Measurements from ENCODE around the gene ALG12.
A peak's percentile ranks its signal among the peaks of the same experiment; 100 is the strongest.

Gene ALG12

GRCh38 chr22:49964136-49965090 is 46.2 kb upstream of the ALG12 start:
- H3K4me2 ChIP-seq: peak overlapping the region; percentile 96 to 100 (median 98)
- peaks cover 14 to 41% (median 32%) of the 10 kb centered on the region in 11 experiments for H3K36me3 ChIP-seq
- peak overlapping the region; percentile 50 to 95 (median 90); a peak in 20 of 22 replicates for H3K9ac ChIP-seq
- H3K4me3 ChIP-seq: peak overlapping the region in 8 of 10 experiments; percentile 84 to 98 (median 92); a peak in 12 of 20 replicates
- peaks cover 47 to 88% (median 66%) of the 10 kb centered on the region in 11 experiments for H4K20me1 ChIP-seq
- peaks cover 67 to 76% (median 72%) of the 10 kb centered on the region in 10 experiments for H3K4me1 ChIP-seq
- no peaks in the 10 kb centered on the region for H3K9me3 ChIP-seq (replicated peaks in 1 of 11)
- TF ChIP-seq Cebpa-rat (IDR thresholded peaks at IDR 0.05): no peak
- H3K27me3 ChIP-seq: no peaks in the 10 kb centered on the region
- H3K27ac ChIP-seq: peak overlapping the region in 7 of 11 experiments; percentile 30 to 97 (median 83); a peak in 7 of 22 replicates

GRCh38 chr22:49963647-49964026 is 45.4 kb upstream of the ALG12 start:
- H3K9ac ChIP-seq: peak overlapping the region; percentile 50 to 95 (median 90); a peak in 20 of 22 replicates
- peaks cover 72 to 82% (median 77%) of the 10 kb centered on the region in 10 experiments for H3K4me1 ChIP-seq
- no peaks in the 10 kb centered on the region for H3K9me3 ChIP-seq (replicated peaks in 1 of 11)
- H3K4me3 ChIP-seq: peak overlapping the region; percentile 78 to 98 (median 90)
- peaks cover 14 to 41% (median 32%) of the 10 kb centered on the region in 11 experiments for H3K36me3 ChIP-seq
- no peaks in the 10 kb centered on the region for H3K27me3 ChIP-seq
- H4K20me1 ChIP-seq: peaks cover 47 to 80% (median 64%) of the 10 kb centered on the region in 11 experiments
- no peak for TF ChIP-seq Cebpa-rat (IDR thresholded peaks at IDR 0.05)
- H3K27ac ChIP-seq: peak overlapping the region in 8 of 11 experiments; percentile 30 to 97 (median 68); a peak in 9 of 22 replicates
- H3K4me2 ChIP-seq: peak overlapping the region; percentile 96 to 100 (median 98)

- peaks cover 47 to 74% (median 64%) of the 10 kb centered on the region in 11 experiments for H4K20me1 ChIP-seq
- H3K36me3 ChIP-seq: peaks cover 14 to 41% (median 32%) of the 10 kb centered on the region in 11 experiments
- H3K4me3 ChIP-seq: peak overlapping the region; percentile 78 to 98 (median 90)
- H3K9me3 ChIP-seq (replicated peaks in 1 of 11): no peaks in the 10 kb centered on the region
- TF ChIP-seq Cebpa-rat (IDR thresholded peaks at IDR 0.05): no peak
- H3K27ac ChIP-seq: peak overlapping the region; percentile 14 to 97 (median 62); a peak in 18 of 22 replicates
- peak overlapping the region; percentile 96 to 100 (median 98) for H3K4me2 ChIP-seq
- H3K27me3 ChIP-seq: no peaks in the 10 kb centered on the region
- peaks cover 67 to 85% (median 77%) of the 10 kb centered on the region in 10 experiments for H3K4me1 ChIP-seq
- peak overlapping the region; percentile 50 to 95 (median 90); a peak in 21 of 22 replicates for H3K9ac ChIP-seq
Observed at GRCh38 chr22:49962751-49963646, 44.8 kb upstream of the ALG12 start.

GRCh38 chr22:49962012-49962750 is 43.9 kb upstream of the ALG12 start:
- peak overlapping the region; percentile 88 to 98 (median 97) for H3K27ac ChIP-seq
- H3K27me3 ChIP-seq: no peaks in the 10 kb centered on the region
- H3K4me2 ChIP-seq: peak overlapping the region; percentile 97 to 100 (median 98)
- H3K4me3 ChIP-seq: peak overlapping the region; percentile 78 to 98 (median 90)
- peak overlapping the region; percentile 81 to 95 (median 94) for H3K9ac ChIP-seq
- no peaks in the 10 kb centered on the region for H3K9me3 ChIP-seq (replicated peaks in 1 of 11)
- H3K36me3 ChIP-seq: peaks cover 14 to 41% (median 32%) of the 10 kb centered on the region in 11 experiments
- peaks cover 59 to 79% (median 69%) of the 10 kb centered on the region in 10 experiments for H3K4me1 ChIP-seq
- TF ChIP-seq Cebpa-rat (IDR thresholded peaks at IDR 0.05): no peak
- H4K20me1 ChIP-seq: peaks cover 47 to 65% (median 62%) of the 10 kb centered on the region in 11 experiments

GRCh38 chr22:49961601-49962011 is 43.4 kb upstream of the ALG12 start:
- Histone ChIP-seq H3K4me1 (peaks cover 53 to 79% (median 66%) of the 10 kb centered on the region in 10 experiments), H3K36me3 (peaks cover 14 to 41% (median 32%) of the 10 kb centered on the region in 11 experiments), H3K4me3 (peak overlapping the region; percentile 78 to 98 (median 90)), H3K9ac (peak overlapping the region; percentile 81 to 95 (median 94)), H3K27ac (peak overlapping the region; percentile 88 to 98 (median 97)), H3K4me2 (peak overlapping the region; percentile 79 to 100 (median 97)), H3K27me3 (no peaks in the 10 kb centered on the region), H3K9me3 (replicated peaks in 1 of 11) (no peaks in the 10 kb centered on the region), H4K20me1 (peaks cover 47 to 60% (median 58%) of the 10 kb centered on the region in 11 experiments)
- no peak for TF ChIP-seq Cebpa-rat (IDR thresholded peaks at IDR 0.05)

GRCh38 chr22:49961005-49961600 is 42.9 kb upstream of the ALG12 start:
- H3K36me3 ChIP-seq: peaks cover 14 to 41% (median 32%) of the 10 kb centered on the region in 11 experiments
- peaks cover 47 to 57% (median 53%) of the 10 kb centered on the region in 11 experiments for H4K20me1 ChIP-seq
- peak overlapping the region; percentile 78 to 98 (median 90) for H3K4me3 ChIP-seq
- H3K9ac ChIP-seq: peak overlapping the region; percentile 81 to 95 (median 94)
- no peak for TF ChIP-seq Cebpa-rat (IDR thresholded peaks at IDR 0.05)
- no peaks in the 10 kb centered on the region for H3K9me3 ChIP-seq (replicated peaks in 1 of 11)
- peak overlapping the region; percentile 79 to 100 (median 97) for H3K4me2 ChIP-seq
- H3K27me3 ChIP-seq: no peaks in the 10 kb centered on the region
- H3K27ac ChIP-seq: peak overlapping the region; percentile 88 to 98 (median 97)
- peaks cover 49 to 79% (median 64%) of the 10 kb centered on the region in 10 experiments for H3K4me1 ChIP-seq

GRCh38 chr22:49960159-49961004 is 42.1 kb upstream of the ALG12 start, which contains the start of gene PIM3:
PIM3 (plus strand) TSS chr22:49960772; CDS start chr22:49960948, 176 bp downstream.
- Histone ChIP-seq H4K20me1 (peaks cover 43 to 56% (median 46%) of the 10 kb centered on the region in 11 experiments), H3K4me1 (peaks cover 49 to 79% (median 64%) of the 10 kb centered on the region in 10 experiments), H3K4me3 (peak within 1 kb of the TSS; percentile 78 to 98 (median 90)), H3K9ac (peak within 1 kb of the TSS; percentile 81 to 95 (median 94)), H3K36me3 (peaks cover 14 to 38% (median 32%) of the 10 kb centered on the region in 11 experiments), H3K9me3 (replicated peaks in 1 of 11) (no peaks in the 10 kb centered on the region), H3K27ac (peak within 1 kb of the TSS; percentile 88 to 98 (median 97)), H3K4me2 (peak within 1 kb of the TSS; percentile 97 to 100 (median 98)), H3K27me3 (no peaks in the 10 kb centered on the region)
- no peak for TF ChIP-seq Cebpa-rat (IDR thresholded peaks at IDR 0.05)

Measured in BLaER1 treated with 17β-estradiol and CSF1 and Interleukin-3, amounts not matched to agents 10 nM and 100 nM (cell line).